ENCODE data around the gene TSHZ3.

Gene TSHZ3

GRCh38 chr19:31337008-31337914 is 12.0 kb downstream of the TSHZ3 start:
- no peak for DNase-seq (ENCODE audit: low read depth, low spot score)

DNA sequence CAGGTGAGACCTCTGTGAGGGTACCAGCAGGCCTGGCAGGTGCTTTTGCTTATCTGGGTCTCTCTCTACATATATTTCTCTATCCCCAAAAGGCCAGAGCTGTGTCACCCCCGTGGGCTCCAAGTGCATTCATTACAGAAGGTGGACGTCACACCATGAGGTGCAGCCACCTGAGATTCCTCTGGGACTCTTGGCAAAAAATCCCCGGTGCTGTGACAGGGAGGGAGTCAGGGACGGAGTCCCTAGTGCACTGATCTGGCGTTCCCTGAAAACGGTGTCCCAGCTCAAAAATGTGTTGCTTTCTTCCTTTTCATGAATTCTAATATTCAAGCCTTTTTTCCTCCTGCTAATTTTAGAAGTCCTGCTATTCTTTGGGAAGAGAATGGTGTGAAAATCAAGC is 13.5 kb downstream of the TSHZ3 start:
- DNase-seq (ENCODE audit: low read depth, low spot score), result no peak

DNA sequence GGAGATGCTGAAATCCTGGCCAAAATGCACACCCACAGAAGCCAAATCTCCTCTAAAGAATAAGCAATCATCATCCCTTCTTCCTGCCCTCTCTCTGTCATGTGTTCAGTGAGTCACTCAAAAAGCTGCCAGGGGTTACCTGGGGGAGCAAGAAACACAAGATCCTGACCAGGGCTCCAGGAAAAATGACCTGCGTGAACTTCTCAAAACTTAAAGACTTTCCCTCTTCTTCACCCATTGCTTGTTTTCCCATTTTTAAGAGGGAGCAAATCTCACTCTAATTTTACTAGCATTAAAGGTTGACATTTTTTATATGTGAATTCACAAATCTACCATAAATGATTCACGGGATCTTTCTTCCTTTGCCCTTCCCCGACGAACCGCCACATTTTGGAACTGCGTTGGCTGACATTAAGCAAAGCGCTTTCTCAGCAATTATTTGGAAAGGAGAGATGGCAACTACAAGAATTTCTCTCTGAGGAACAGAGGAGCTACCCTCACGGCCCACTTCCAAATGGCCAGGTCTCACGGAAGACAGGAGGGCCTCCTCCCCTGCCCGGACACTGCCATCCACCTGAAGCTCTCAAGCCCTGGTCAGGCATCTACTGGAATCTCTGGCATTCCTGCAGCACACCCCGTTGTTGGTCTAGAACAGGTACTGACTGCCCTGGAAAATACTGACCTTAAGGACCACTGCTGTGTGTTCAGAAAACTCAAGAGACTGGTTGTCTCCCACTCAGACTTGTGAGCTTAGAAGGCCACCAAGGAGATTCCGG is 14.2 kb downstream of the TSHZ3 start:
- no peak for DNase-seq (ENCODE audit: low read depth, low spot score)

GRCh38 chr19:31334101-31334848 is 15.0 kb downstream of the TSHZ3 start:
- no peak for DNase-seq (ENCODE audit: low read depth, low spot score)

- no peak for DNase-seq (ENCODE audit: low read depth, low spot score)
These were observed 17.1 kb downstream of the TSHZ3 start for GRCh38 chr19:31332096-31332495.

GRCh38 chr19:31331536-31331935 is 17.7 kb downstream of the TSHZ3 start:
- no peak for DNase-seq (ENCODE audit: low read depth, low spot score)

DNA sequence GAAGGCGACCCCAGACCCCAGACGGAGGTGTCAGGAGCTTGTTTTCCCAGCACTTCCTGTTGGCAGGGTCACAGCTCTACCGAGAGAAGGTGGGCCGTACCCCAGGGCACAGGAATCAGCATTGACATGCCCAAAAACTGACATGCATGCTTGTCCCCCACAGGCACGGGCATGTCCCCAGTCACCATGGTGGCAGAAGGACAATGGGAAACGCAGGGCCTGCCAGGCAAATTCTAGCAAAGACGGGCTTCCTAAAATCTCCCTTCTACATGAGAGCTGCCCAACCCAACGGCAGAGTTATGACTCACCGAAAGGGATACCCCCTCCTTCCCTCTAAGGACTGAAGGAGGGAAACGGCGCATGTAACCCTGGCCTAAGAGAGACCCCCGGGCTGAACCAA is 18.5 kb downstream of the TSHZ3 start:
- DNase-seq (ENCODE audit: low read depth, low spot score), result no peak

DNA sequence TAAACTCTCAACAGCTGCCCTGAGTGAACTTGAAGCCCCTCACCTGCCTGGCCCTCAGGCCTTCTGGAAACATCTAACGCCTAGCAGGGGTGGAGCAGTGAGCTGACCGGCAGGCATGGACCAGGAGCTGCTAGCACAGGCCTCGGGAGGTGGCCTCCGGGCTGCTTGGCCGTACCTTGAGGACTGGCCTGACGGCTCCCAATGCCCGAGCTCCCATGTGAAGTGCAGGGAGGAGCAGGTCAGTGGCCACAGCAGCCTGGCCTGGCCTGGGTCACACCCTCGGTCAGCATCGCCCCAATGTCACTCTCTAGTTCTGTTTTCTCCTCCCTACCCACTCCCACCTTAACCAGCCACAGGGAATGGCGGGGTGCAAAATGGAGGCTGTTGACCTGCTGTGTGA is 19.0 kb downstream of the TSHZ3 start:
- no peak for DNase-seq (ENCODE audit: low read depth, low spot score)

DNA sequence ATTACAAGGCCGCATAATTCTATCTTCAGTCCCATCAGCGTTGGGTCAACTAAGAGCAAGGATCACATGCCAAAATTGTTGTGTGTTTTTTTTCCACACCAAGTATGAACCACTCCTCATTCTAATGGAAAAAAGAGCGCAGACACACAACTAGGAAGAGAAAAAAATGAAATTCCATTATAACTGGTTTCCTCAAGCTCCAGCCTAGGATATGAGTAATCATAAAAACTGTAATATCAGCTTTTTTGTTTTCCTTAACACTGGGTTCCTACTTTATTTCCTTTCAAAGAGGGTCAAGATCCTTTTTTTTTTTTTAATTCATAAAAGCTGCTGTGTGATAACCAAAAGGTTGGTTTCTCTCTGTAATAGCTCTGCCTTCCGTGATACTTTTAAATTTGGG is 19.4 kb downstream of the TSHZ3 start:
- no peak for DNase-seq (ENCODE audit: low read depth, low spot score)

DNA sequence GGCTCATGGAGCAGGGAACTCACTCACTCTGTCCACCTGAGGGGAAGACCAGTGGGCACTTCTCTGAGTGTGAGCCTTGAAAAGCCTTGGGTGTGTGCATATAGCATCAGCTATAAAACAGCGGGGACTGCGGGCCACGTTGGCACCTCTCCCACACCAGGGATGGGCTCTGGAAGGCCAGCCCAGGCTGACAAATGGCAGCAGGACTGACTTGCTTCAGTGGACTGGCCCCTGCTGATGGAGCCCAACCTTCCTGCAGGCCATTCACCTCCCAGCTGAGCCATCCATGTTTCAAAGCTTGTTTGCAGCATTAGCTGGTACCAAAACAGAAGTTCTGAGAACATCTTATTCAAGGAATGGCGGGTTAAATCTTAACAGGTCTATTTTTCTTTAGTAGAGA is 21.0 kb downstream of the TSHZ3 start:
- DNase-seq (ENCODE audit: low read depth, low spot score), result no peak

DNA sequence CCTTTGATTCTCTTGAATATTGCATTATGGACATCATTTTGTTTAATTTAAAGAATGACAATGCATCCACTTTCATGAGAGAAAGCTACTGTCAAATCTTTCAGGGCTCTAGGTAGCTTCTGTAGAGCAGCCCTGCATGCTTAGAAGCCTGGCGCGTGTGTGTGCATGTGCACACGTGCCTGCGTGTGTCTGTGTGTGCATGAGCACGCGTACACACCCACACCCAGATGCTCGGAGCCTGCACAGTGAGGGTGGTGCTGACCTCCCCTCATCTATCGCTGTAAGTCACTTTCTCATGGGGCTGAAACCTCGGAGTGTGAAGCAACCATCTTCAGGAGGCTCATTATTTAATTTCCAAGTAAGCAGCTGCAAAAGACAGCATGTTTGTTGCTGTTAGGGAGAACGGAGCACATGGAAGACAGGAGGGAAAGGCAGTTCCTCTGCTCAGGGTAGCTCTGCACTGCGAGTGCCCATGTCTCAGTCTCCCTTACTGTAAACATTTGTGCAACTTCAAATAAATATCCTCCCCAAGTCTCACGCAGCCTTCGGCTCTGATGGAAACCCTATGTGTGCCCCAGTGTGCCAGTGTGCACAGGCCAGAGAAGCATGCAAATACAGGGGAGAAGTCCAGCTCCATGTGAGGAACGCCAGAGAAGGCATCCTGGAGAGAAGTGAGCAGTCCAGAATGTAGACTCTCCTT is 22.8 kb downstream of the TSHZ3 start:
- DNase-seq (ENCODE audit: low read depth, low spot score), result no peak

- DNase-seq (ENCODE audit: low read depth, low spot score), result no peak
These were observed 23.9 kb downstream of the TSHZ3 start for GRCh38 chr19:31325342-31325741.

DNA sequence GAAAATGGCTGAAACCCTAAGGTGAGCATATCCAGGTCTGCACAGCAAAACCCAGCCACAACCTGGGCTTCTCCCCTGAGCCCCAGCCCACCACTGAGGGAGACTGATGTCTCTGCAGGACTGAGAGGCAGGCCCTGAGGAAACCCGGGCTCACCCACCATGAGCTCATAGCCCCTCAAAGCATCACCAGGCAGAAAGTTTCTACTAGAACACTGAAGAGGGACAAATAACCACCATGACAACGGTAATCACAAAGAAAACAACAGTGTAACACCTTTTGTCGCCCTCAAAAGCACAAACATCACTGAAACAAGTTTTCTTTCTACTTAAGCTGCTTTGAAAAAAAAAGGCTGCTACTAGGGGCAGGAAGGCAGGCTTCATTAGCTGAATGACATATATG is 29.8 kb downstream of the TSHZ3 start:
- no peak for DNase-seq (ENCODE audit: low read depth, low spot score)

DNA sequence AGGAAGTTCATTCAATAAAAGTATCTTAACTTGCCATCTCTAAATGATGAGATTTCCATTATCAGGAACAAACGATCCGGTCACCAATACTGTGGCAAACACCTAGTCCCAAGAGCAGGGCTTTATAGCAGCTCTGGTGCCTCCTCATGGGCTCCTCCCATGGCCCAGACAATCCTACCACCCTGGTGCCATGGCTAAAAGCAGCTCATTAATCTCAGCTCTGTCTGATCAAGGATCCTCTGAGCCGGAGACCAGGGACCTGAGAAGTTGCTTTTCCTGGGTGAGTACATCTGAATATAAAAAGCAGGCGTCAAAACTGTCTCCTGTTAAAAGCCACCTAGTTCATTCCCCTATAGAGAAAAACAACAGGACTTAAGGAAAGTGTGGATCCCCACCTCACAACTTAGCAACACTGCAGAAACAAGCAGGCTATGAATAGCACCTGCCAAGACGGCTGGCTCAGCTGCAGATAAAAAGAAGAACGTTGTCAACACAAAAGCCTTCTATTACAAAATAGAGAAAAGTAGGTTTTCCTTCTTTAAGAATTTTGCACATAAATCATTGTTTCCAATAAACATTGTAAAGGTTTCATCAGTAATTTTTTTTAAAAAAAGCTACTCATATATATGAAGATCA is 30.3 kb downstream of the TSHZ3 start:
- no peak for DNase-seq (ENCODE audit: low read depth, low spot score)

DNA sequence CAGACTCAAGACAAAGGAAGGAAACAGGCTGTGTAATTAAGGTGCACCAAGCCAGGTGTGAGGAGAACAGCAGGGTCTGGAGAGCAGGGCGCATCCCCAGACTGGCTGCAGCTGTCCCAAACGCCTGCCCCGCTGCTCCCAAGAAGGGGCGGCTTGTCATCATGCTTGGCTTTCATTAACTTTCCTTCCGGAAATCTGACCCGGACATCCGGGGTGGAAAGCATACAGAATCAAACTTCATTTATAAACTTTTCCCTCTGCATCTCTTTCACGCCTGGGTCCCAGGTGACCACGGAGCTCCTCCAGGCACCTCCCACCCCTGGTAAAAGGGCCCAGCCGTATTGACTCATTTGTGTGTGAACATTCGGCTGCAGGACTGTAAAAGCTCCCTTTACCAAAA is 31.7 kb downstream of the TSHZ3 start:
- no peak for DNase-seq (ENCODE audit: low read depth, low spot score)

- DNase-seq (ENCODE audit: low read depth, low spot score), result no peak
These were observed 32.1 kb downstream of the TSHZ3 start for GRCh38 chr19:31317093-31317492.

- DNase-seq (ENCODE audit: low read depth, low spot score), result peak; percentile 58
These were observed 32.9 kb downstream of the TSHZ3 start for GRCh38 chr19:31316201-31316951.

DNA sequence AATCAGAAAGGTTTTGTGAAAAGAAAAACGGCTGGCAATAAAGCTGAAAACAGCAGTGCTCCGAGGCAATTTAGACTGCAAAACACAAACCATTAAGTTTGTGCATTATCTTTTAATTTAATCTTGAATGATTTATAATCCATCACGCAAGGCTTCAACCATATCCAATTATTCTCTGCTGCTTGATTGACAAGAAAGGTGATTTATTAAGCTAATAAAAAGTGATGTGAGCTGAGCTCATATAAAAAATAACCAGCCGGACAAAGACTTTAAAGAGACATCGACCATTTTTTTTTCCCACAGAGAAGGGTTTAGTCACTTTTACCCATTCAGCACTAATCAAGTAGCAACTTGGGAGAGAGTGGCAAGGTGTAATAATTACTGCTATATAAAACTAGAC is 33.6 kb downstream of the TSHZ3 start:
- no peak for DNase-seq (ENCODE audit: low read depth, low spot score)

GRCh38 chr19:31314849-31315629 is 34.2 kb downstream of the TSHZ3 start:
- DNase-seq (ENCODE audit: low read depth, low spot score), result no peak

- no peak for DNase-seq (ENCODE audit: low read depth, low spot score)
These were observed 35.1 kb downstream of the TSHZ3 start for GRCh38 chr19:31314156-31314555.

All from astrocyte of the hippocampus (primary cell).